CD4-positive, alpha-beta T cell (primary cell): ENCODE data around the gene FERD3L. TPM values are rescaled to one million over a fixed set of nuclear protein-coding genes. Genes with fewer than 3 reads are reported as not detected.

Experiments
- ATAC-seq: fragments of 200-7000 bp; cut with Tn5 transposase; one replicate; pipeline ENCODE4 v1.10.0; 2022; ENCODE audit warnings: mild to moderate bottlenecking; ENCODE audit not compliant: poor library complexity
- CTCF ChIA-PET: fragments of 350-600 bp; sonication (Branson Sonifier 250); formaldehyde crosslinking; loops from one replicate; lab custom pipeline; 2021; ENCODE audit warnings: antibody characterized with exemption, inconsistent platforms; lab: Charles Lee
- POLR2A ChIA-PET: fragments of 350-600 bp; sonication (Branson Sonifier 250); formaldehyde crosslinking; loops from one replicate; lab custom pipeline; 2021; ENCODE audit warnings: antibody characterized with exemption, inconsistent platforms; lab: Charles Lee
- DNase-seq, 14 experiments: peaks; one replicate each; pipeline ENCODE4 v3.0.0-alpha.2; 2013 to 2020; ENCODE audit warnings: mixed read lengths in 2 of 14
- H3K27ac ChIP-seq, 2 donors: one replicate each; pipeline versions ENCODE4 v1.5.1 to v1.7.0; 2013; ENCODE audit warnings: low read length in 2 of 2, low read depth in 1 of 2, mild to moderate bottlenecking in 1 of 2
- H3K27me3 ChIP-seq, 2 experiments: 1 replicate in 1 of 2; 2 replicates in 1 of 2; pipeline versions ENCODE4 v1.6.1 to v1.7.0; 2013; ENCODE audit warnings: low read length in 2 of 2, control low read depth in 1 of 2, mild to moderate bottlenecking in 1 of 2, moderate library complexity in 1 of 2; ENCODE audit not compliant: insufficient read depth in 2 of 2, control insufficient read depth in 1 of 2
- H3K36me3 ChIP-seq: one replicate; pipeline ENCODE4 v1.6.1; 2013; ENCODE audit warnings: low read length, control low read depth; ENCODE audit not compliant: insufficient read depth
- H3K4me1 ChIP-seq: one replicate; pipeline ENCODE4 v1.6.1; 2013; ENCODE audit warnings: low read length, control low read depth; ENCODE audit not compliant: insufficient read depth
- H3K4me3 ChIP-seq: one replicate; pipeline ENCODE4 v1.5.1; 2013; ENCODE audit warnings: mild to moderate bottlenecking, low read length, moderate library complexity
- H3K9me3 ChIP-seq, 2 experiments: 1 replicate in 1 of 2; 2 replicates in 1 of 2; pipeline versions ENCODE4 v1.6.1 to v1.7.0; 2013; ENCODE audit warnings: low read length in 2 of 2, mild to moderate bottlenecking in 2 of 2, control low read depth in 1 of 2, moderate library complexity in 1 of 2; ENCODE audit not compliant: control insufficient read depth in 1 of 2, insufficient read depth in 1 of 2
- H3K27ac Mint-ChIP-seq: one replicate; pipeline ENCODE4 v1.8.0; 2020; ENCODE audit warnings: mixed read lengths
- H3K27me3 Mint-ChIP-seq: one replicate; pipeline ENCODE4 v1.8.0; 2021; ENCODE audit warnings: mixed read lengths
- H3K36me3 Mint-ChIP-seq: one replicate; pipeline ENCODE4 v1.8.0; 2021; ENCODE audit warnings: low read depth, mixed read lengths
- H3K4me1 Mint-ChIP-seq: one replicate; pipeline ENCODE4 v1.8.0; 2021; ENCODE audit warnings: low read depth, mixed read lengths
- H3K4me3 Mint-ChIP-seq: one replicate; pipeline ENCODE4 v1.8.0; 2020; ENCODE audit warnings: mild to moderate bottlenecking, mixed read lengths
- H3K9me3 Mint-ChIP-seq: one replicate; pipeline ENCODE4 v1.8.0; 2020; ENCODE audit warnings: mixed read lengths
- CTCF ChIP-seq: fragments of 200-600 bp; IDR thresholded peaks from one replicate; pipeline ENCODE4 v1.8.0; 2022; ENCODE audit warnings: antibody characterized with exemption, mild to moderate bottlenecking
- intact Hi-C, 2 experiments: fragments of 100-400 bp; cut with DNase I in 1 of 2; cut with micrococcal nuclease in 1 of 2; formaldehyde crosslinking; loops; one replicate each; pipeline versions ENCODE4 v1.15.1 to v1.9.0; 2023 to 2025; cut with DNase I, micrococcal nuclease
- total RNA-seq, 174 experiments: library from RNA in 2 of 174; stranded (reverse) in 2 of 174; gene quantifications; one replicate each; pipeline ENCODE4 v1.2.3 and lab custom pipeline; 2021 to 2026

The FERD3L gene
- total RNA-seq, 2 experiments from 2014 or later = not detected

GRCh38 chr7:19119870-19120486, 25.2 kb downstream of the FERD3L start:
- no peak for TF ChIP-seq CTCF
- H3K27ac ChIP-seq = no peak overlapping the region
- H3K36me3 ChIP-seq = no peaks in the 10 kb centered on the region
- Mint-ChIP-seq H3K9me3 (peaks cover 8% of the 10 kb centered on the region), H3K27ac (no peak overlapping the region), H3K4me3 (no peak overlapping the region), H3K27me3 (peaks cover 57% of the 10 kb centered on the region), H3K36me3 (no peaks in the 10 kb centered on the region), H3K4me1 (no peaks in the 10 kb centered on the region)
- ChIA-PET CTCF (no interaction called here), POLR2A (no interaction called here)
- DNase-seq (no peak), ATAC-seq (no peak)
- peaks cover 9% of the 10 kb centered on the region for H3K4me1 ChIP-seq
- intact Hi-C loops = no loop called here
- H3K27me3 ChIP-seq = peaks cover 34 to 57% of the 10 kb centered on the region in 2 experiments
- H3K4me3 ChIP-seq = no peak overlapping the region
- peaks cover 0 to 26% of the 10 kb centered on the region in 2 experiments for H3K9me3 ChIP-seq

GRCh38 chr7:19119372-19119771, 25.8 kb downstream of the FERD3L start:
- intact Hi-C loops = no loop called here
- no peak for ATAC-seq
- peaks cover 7% of the 10 kb centered on the region for H3K9me3 Mint-ChIP-seq

GRCh38 chr7:19118636-19119371, 26.4 kb downstream of the FERD3L start:
- Histone ChIP-seq H3K4me1 (peaks cover 9% of the 10 kb centered on the region), H3K27me3 (peaks cover 34 to 68% of the 10 kb centered on the region in 2 experiments), H3K36me3 (no peaks in the 10 kb centered on the region), H3K9me3 (peaks cover 0 to 26% of the 10 kb centered on the region in 2 experiments), H3K4me3 (no peak overlapping the region), H3K27ac (no peak overlapping the region)
- no peak overlapping the region for H3K4me3 Mint-ChIP-seq
- no peaks in the 10 kb centered on the region for H3K36me3 Mint-ChIP-seq
- no peak overlapping the region for H3K27ac Mint-ChIP-seq
- peaks cover 61% of the 10 kb centered on the region for H3K27me3 Mint-ChIP-seq
- ChIA-PET CTCF (no interaction called here), POLR2A (no interaction called here)
- intact Hi-C loops = no loop called here
- DNase-seq (no peak), ATAC-seq (no peak)
- H3K4me1 Mint-ChIP-seq = no peaks in the 10 kb centered on the region
- no peak for TF ChIP-seq CTCF
- peaks cover 3% of the 10 kb centered on the region for H3K9me3 Mint-ChIP-seq

More at GRCh38 chr7:19119372-19119771, 25.8 kb downstream of the FERD3L start:
- Mint-ChIP-seq H3K27ac (no peak overlapping the region), H3K4me1 (no peaks in the 10 kb centered on the region), H3K4me3 (no peak overlapping the region), H3K36me3 (no peaks in the 10 kb centered on the region), H3K27me3 (peaks cover 61% of the 10 kb centered on the region)
- H3K9me3 ChIP-seq = peaks cover 0 to 26% of the 10 kb centered on the region in 2 experiments
- H3K27me3 ChIP-seq = peaks cover 34 to 63% of the 10 kb centered on the region in 2 experiments
- CTCF ChIA-PET = no interaction called here
- H3K36me3 ChIP-seq = no peaks in the 10 kb centered on the region
- POLR2A ChIA-PET = no interaction called here
- no peak overlapping the region for H3K27ac ChIP-seq
- peaks cover 9% of the 10 kb centered on the region for H3K4me1 ChIP-seq
- H3K4me3 ChIP-seq = no peak overlapping the region
- no peak for TF ChIP-seq CTCF
- no peak for DNase-seq
